ENCODE data around the gene CD200.

DNA sequence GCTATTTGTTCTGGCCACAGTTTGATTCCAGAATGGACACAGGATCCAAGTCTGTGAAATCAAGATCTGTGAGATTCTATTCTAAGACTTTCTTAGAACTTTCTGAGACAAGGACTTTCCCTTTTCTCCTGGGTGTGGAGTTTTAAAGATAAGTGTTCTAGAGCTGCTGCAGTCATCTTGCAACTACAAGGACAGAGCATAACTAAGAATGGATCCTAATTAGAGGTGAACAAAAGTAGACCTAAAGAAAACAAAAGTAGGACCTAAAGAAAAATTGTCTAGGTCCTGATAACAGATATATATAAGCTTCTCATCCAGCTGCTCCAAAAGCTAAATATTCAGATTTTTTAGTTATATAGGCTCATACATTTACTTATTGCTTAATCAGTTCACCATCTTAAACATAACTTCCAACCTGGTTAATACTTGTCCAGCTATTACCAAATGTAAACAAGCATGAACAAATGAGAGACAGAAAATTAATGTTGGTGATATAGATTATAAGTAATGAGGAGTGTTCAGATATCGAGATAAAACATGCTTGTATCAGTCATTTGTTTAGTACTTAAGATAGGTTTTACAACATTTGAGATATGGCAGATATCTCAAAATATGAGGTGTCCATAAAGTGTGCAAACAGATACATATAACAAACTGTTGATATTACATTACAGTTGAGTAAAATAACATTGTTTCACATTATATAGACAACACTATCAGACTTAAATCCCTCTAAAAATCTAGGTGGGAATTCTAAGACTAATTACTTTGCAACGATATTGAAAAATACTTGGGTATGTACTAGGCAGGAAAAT, 75.1 kb downstream of the CD200 start:
- TF ChIP-seq EZH2phosphoT487 (IDR thresholded peaks at IDR 0.05; ENCODE audit: borderline replicate concordance, low read length) (no peak), EZH2 (IDR thresholded peaks at IDR 0.05; ENCODE audit: low read length, unreplicated experiment) (no peak)
- TF ChIP-seq, protein P1, sequence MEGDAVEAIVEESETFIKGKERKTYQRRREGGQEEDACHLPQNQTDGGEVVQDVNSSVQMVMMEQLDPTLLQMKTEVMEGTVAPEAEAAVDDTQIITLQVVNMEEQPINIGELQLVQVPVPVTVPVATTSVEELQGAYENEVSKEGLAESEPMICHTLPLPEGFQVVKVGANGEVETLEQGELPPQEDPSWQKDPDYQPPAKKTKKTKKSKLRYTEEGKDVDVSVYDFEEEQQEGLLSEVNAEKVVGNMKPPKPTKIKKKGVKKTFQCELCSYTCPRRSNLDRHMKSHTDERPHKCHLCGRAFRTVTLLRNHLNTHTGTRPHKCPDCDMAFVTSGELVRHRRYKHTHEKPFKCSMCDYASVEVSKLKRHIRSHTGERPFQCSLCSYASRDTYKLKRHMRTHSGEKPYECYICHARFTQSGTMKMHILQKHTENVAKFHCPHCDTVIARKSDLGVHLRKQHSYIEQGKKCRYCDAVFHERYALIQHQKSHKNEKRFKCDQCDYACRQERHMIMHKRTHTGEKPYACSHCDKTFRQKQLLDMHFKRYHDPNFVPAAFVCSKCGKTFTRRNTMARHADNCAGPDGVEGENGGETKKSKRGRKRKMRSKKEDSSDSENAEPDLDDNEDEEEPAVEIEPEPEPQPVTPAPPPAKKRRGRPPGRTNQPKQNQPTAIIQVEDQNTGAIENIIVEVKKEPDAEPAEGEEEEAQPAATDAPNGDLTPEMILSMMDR (conservative IDR thresholded peaks at IDR 0.05; ENCODE audit: low read depth, low read length) = no peak

Data from PC-3 (cell line).